Measurements from ENCODE around the gene OR52W1. TPM values are rescaled to one million over a fixed set of nuclear protein-coding genes. Genes with fewer than 3 reads are reported as not detected.
"Not testable (repeated sequence)": the region's sequence is repeated elsewhere in the genome, so short reads cannot be mapped to it uniquely, and the experiment has no call there.

Gene OR52W1
- total RNA-seq, 1 donor from 2014 or later = not detected

DNA sequence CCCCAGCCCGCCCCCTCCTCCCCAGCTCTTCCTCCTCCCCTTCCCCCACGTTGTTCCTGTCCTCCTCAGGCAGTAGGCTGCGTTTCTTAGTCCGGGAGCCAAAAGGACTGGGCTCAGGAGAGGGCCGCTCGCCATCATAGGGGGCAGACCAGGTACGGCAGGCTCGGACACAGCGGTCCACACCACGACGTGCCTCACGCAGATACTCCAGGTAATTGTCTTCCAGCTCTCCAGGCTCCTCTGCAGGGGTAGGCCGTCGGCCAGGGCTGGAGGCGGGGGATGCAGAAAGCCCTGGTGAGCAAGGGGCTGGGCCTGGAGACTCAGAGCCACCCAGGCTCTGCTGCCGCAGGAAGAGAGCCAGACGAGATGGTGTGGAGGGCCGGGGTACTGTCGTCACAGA is 18.7 kb downstream of the OR52W1 start:
- no peak for ATAC-seq

- ATAC-seq = peak; percentile 98
Measured at GRCh38 chr11:6219359-6219758, 20.3 kb downstream of the OR52W1 start.

DNA sequence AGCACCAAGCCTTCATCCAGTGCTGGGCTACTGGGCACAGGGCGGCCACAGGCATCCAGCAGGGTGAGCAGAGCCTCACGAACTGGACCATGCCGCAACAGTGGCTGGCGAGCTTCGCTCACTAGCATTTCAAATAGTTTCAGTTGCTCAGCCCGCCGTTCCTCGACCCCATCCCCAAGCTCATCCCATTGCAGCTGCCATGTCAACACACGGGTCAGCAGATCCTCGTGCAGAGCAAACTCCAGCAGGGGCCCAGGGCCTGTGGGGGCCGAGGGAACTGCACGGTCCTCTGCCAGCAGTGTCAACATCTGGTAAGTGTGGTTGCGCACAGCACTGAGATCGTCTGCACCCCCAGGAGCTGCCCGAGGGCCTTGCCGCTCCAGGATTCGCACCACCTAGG is 24.8 kb downstream of the OR52W1 start:
- ATAC-seq = no peak

GRCh38 chr11:6224421-6224820 is 25.4 kb downstream of the OR52W1 start:
- ATAC-seq = no peak

GRCh38 chr11:6225024-6225423 is 26.0 kb downstream of the OR52W1 start:
- ATAC-seq = no peak

- peak; percentile 36 for ATAC-seq
Measured at GRCh38 chr11:6225896-6226295, 26.9 kb downstream of the OR52W1 start.

DNA sequence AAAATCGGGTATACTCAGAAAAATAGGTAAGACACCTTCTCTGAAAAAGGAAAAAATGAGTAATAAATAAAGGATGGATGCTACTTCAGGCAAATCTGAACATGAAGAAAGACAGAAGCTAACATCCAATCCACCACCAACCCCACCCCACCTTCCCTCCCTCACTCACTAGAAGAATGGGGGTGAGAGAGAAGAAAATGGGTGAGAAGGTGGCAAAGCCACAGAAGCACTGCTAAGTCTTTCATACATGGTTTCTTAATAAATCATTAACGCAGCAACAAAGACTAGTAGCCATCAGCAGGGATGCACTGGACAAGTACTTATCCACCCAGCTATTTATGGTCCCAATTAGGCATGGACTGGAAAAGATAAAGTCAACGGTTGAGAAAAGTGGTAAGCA is 29.5 kb downstream of the OR52W1 start:
- no peak for ATAC-seq

DNA sequence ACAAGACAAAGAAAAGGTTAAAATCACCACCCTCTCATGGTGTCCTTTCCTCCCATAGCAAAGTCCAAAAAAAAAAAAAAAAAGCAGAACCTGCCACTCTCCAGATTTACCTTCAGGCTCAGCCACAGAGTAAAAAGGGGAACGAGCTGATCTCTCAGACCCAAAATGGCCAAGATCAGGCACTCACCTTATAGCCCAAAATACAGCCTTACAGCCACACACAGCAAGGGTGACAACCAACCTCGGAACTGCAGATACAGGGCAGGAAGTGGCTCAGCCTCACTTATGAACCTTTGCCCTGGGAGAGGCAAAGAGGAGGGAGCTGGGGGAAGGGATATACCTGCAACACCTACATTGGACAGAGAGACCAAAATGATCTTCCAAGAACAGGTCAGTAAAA is 30.9 kb downstream of the OR52W1 start:
- ATAC-seq = no peak

- no peak for ATAC-seq
Measured at GRCh38 chr11:6232899-6233298, 33.9 kb downstream of the OR52W1 start.

- peak; percentile 0 for ATAC-seq
Measured at GRCh38 chr11:6233984-6234386, 35.0 kb downstream of the OR52W1 start.

DNA sequence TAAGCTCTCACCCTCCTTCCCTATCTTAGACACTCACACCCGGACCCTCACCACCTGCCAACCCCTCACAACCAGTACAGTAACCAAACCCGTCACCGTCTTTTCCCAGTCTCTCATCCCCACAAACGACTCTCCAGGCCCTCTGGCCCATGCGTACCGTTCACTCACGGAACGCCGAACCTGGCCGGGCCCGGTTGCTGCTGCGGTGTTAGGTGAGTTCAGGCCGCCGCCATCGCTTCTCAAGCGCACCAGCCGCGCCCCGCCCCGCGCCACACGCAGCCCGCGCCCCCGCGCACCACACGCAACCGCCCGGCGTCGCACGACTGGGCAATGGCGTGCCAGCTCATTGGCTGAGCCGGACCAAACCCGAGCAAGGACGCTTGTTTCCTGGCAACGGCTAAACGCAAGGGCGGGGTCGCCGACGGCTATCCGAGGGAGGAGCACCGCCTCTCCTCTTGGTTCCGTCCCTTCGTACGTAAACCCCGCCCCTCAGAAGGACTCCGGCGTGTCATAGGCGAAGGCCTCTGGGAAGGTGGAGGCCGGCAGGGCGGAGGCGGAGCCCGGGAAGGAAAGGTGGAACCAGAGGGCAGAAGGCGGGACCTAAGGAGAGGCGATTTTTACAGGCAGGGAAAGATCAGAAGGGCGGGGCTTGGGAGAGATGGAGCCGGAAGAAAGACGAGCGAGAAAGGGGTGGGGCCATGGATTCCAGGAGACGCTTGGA is 35.5 kb downstream of the OR52W1 start, which contains the start of gene FHIP1B:
TSS of gene FHIP1B (minus strand) at position 250 of the 721 bp plus-strand sequence. CDS start 10,120 bp downstream, outside the sequence.
- ATAC-seq = peak; percentile 99

DNA sequence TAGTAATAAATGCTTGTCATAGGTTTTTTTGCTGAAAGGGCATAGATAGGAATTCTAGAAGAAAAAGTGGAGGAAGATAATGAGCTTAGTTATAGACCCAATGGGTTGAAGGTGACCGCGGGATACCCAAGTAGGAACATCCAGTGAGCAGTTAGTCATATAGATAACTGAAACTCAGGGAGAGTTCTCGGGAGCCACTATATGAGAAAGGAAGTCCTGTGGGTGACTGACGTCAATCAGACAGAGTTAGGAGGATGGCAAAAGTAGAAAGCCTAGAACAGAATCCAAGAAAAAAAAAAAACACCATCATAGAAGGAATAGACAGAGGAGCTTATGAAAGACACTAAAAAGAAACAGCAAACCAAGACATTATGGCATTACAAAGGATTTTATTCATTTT is 38.2 kb downstream of the OR52W1 start:
- ATAC-seq = no peak

- no peak for ATAC-seq
Measured at GRCh38 chr11:6237761-6238302, 38.8 kb downstream of the OR52W1 start.

GRCh38 chr11:6238902-6239301 is 39.9 kb downstream of the OR52W1 start, which contains the start of gene CNGA4:
Gene CNGA4 (plus strand): TSS chr11:6239089. CDS start chr11:6239207, 118 bp downstream.
- no peak for ATAC-seq

GRCh38 chr11:6240139-6240538 is 41.1 kb downstream of the OR52W1 start:
- no peak for ATAC-seq

DNA sequence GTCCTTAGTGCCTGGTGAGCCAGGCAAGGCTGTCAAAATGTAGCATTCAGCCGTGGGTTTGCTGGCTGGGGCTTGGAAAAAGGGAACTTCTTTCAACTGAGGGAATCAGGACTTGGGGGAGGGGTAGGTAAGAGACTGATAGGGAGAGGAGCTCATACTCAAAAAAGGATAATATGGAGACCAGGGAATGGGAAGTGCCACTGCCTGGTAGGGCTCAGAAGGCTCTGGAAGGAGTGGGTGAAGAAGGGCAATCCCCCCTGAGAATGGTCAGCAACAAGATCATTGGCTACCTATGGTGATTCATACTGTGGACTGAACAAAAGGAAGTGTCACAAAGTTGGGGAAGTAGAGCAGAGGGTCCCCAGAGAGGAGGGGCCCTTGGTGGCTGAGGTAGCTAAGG is 41.8 kb downstream of the OR52W1 start:
- no peak for ATAC-seq

GRCh38 chr11:6241316-6241715 is 42.3 kb downstream of the OR52W1 start:
- no peak for ATAC-seq

DNA sequence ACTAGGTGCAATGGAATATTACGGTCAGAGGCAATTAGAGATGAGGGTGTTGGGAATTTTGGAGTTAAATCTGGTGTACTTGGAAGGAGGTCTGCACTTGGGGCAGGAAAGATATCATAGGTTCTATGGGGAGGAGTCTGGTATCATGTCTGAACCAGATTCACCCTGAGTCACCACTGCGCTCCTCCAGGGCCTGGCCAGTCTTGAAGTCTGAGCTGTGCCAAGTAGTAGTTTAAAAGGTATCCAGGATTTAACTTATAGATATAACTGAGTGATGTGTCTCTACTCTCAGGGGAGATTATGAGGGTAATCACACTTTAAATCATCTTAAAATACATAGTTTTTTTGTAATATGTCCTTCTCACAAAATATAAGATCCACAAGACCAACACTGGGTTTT is 46.5 kb downstream of the OR52W1 start:
- ATAC-seq = peak; percentile 58

GRCh38 chr11:6248248-6248647 is 49.2 kb downstream of the OR52W1 start:
- peak; percentile 32 for ATAC-seq

- ATAC-seq = not testable (repeated sequence)
Measured at GRCh38 chr11:6248897-6249296, 49.9 kb downstream of the OR52W1 start.

Measured in esophagus mucosa (tissue), 1 donor.